HUDEP-2 (cell line): ENCODE results near the gene MRGPRE.

Experiments
- DNase-seq, 76 experiments: peaks; one replicate each; lab custom pipeline; 2025; ENCODE audit not compliant: unreplicated experiment in 76 of 76; lab: John Stamatoyannopoulos, UW

Gene MRGPRE

DNA sequence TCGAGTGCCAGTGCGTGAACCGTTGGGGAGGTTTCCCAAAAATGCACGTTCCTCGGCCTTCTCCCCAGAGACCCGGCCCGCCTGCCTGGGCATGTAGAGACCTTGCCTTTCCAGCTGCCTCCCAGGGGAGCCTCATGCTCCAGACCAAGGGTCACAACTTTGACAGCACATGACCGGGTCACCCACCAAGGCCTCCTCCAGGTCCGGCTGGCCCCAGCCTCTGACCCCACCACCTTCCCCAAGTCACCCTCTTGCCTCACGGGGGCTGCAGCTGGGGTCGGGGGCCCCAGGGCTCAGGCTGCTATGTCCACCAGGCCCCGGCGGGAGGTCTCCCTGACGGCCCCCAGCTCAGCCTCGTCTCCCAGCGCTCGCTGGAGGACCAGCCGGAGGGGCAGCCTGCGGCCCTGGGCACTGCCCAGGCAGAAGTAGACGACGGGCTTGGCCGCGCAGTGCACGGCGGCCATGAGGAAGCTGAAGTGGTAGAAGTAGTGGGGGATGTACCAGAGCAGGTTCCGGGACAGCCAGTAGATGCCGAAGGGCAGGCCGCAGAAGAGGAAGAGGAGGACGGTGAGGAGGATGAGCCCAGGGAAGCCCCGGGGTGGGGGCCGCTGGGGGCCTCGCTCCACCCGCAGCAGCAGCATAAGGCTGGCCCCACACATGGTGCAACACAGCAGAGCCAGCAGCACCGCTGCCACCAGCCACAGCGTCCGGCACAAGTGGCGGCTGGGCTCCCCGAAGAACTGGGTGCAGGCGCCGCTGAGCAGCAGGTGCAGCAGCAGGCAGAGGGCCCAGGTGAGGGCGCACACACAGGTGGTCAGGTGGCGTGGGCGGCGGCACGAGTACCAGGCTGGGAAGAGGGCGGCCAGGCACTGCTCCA is 4.4 kb downstream of the MRGPRE start:
- DNase-seq, result no peak

DNA sequence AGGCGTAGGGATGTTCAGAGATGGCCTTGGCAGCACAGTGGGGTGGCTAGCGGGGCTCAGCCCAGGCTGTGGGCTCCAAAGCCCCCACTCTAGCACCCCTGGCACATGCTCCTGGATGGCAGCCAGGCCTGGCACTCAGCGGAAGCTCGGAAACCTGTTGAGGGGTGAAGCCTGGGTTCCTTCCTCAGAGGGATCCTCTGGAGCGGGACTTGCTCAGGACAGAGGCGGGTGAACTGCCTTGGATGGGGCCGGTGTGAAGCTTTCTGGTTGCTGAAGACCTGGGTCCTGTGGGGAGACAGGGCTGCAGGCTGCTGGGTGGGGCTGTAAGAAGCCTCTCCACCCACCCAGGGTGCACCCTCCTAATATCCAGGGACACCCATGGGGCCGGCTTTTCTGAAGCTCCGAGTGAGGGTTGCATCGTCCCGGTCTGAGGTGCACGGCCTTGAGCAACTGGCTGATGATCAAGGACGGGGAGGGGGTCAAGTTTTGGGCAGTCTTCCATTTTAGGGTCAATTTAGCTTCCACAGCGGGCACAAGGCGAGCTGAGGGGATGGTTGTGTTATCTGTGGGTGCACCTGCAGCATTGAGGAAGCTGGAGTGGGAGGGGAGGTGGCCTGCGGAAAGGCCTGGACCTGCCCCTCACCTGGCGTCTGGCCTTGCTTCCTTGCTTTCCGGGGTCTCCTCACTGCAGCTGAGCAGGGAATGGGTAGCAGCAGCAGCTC is 5.2 kb downstream of the MRGPRE start:
- DNase-seq, result no peak

DNA sequence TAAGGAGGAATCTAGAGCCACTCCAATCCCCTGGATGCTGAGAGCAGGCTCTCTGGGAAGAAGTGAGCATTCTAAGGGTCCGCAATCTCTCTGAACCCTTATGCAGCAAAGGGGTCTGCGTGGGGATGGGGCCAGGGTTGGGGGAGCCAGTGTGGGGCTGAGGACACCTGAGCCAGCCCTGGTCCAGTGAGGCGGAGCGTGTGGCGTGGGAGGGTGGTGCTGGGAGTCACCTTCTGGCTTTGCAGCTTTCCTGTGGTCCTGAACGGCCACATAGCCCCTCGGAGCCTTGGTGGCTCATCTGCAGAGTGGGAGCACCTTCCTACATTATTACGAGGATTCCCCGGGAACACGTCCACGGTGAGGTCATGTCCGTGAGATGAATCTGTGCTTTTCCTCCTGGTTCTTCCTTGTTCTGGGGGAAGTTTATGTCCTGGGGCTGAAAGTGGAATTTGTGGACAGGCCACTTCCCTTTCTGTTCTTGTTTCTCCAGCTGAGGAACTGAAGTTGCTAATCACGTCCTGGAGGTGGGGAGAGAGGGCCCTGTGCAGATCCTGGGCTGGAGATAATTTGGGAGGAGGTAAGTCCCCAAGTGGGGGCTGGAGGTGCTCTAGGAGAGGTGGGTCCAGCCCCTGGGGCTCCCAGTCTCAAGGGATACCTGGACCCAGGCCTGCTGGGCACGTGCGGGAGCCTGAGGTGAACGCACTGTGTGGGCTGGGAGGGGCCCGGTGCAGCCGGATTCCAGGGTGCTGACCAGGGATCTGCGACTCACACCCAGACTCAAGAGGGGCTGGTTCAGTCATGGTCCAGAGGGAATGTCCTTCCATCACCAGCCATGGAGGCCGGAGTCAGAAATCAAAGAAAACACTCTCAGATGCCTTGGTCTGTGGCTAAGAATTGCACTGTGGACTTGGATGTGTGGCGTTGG is 6.1 kb downstream of the MRGPRE start:
- no peak for DNase-seq

DNA sequence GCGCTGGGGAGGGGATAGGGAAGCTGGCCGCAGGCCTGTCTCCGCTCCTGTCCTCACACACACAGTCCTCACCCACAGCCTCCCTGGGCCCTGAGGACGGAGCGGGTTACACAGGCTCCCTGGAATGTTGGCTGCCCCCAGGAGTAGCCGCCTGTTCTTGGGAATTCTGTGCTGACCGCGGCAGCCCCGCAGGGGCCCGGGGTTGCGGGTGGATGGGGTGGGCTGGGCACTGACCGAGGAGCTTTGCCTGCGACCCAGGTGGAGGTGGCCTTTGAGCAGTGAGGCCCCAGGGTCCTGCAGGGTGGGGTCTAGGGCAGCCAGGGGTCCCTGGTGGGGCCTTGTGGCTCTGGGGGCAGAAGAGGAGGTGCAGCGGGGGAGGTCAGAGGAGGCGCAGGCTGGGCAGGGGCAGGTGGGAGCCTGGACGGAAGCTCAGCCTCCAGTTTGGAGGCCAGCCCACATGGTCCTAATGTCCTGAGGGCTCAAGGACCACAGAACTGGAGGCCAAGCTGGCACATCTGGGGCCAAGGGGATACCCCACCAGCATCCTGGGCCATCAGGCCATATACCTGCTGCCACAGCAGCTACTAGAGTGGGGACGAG is 7.0 kb downstream of the MRGPRE start:
- DNase-seq, result no peak

DNA sequence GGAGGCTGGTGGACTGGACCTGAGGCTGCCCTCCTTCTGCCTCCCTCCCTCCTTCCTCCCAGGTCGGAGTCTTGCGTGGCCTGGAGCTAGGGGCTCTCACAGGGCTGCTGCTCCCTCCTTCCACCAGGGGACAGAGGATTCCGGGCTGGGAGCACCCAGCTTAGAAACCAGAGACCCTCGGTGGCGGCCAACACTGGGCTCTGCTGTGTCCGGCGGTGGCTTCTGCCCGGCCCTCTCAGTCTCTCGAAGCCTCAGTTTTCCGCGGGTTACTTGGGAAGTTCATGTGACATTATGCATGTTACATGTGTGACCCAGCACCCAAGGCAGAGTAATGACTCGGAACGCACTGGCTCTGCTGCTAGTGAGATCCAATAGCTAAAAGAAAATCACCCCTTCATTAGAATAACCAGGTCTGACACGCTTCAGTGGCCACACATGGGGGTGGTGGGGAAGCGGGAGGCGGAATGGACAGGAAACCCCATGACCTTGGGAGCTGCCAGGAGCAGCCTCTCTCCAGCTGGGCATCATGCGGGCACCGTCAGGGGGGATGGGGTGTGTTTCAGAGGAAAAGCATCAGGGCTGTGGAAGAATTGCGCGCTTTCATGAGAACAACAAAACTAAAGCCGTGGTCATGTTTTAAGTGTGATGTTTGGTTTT is 7.7 kb downstream of the MRGPRE start:
- no peak for DNase-seq

DNA sequence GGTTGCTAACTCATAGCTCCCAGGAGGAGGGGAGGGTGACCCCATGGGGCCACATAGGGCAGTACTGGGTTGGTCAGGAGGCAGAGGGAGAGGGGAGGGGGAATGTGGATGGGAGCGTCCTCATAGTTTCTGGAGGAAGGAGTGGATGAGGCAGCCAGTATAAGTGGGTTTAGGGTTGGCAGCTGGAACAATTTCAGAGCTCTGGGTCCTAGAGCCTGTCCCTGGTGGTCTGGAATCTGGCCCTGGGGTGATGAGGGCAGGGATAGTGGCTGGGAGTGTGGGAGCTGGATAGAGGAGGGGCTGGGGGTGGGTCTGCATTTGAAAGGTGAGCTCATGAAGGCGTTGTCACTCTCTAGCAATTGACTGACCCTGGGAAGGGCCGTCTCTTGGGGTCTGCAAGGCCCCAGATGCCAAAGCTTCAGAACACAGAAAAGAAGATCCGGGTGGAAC is 8.3 kb downstream of the MRGPRE start:
- DNase-seq, result no peak

DNA sequence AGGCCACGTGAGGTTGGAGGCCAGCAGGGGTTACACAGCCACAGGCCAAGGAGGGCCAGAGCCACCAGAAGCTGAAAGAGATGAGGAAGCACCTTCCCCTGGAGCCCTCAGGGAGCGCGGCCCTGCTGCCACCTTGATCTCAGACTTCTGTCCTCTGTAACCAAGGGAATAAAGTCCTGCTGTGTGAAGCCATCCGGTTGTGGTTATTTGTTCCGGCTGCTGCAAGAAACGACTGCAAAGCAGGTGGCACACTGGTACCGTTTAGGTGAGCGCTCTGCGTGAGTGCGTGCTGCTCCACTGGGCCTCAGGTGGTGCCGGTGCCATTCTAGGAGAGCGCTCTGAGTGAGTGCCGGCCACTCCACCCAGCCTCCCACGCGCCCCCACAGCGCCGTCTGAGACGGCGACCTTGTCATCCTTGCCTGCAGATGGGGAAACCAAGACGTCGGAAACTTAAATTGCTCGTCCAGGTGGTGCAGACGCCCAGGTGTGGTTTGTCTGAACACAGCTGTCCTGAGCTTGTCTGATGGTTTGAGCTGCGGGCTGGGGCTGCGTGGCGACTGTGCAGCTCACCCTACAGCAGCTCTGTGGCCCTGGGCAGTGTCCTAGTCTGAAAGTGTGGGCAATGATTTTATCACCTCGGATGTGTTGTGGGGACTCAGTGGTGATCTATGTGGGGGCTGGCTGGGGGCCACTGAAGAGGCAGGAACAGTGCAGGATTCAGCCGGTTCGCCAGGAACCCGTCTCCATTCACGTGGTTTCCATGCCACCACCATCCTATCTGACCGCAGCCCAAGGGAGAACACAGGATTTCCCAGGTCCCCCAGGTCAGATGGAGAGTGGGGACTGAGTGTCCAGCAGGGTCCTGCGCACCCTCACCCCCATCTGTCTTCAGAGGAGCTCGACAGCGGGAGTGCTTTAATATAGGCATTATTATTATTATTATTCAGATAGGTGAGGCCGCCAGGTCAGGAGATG is 9.0 kb downstream of the MRGPRE start:
- DNase-seq, result peak in 4 of 76 experiments; percentile 4 to 15 (median 10)

DNA sequence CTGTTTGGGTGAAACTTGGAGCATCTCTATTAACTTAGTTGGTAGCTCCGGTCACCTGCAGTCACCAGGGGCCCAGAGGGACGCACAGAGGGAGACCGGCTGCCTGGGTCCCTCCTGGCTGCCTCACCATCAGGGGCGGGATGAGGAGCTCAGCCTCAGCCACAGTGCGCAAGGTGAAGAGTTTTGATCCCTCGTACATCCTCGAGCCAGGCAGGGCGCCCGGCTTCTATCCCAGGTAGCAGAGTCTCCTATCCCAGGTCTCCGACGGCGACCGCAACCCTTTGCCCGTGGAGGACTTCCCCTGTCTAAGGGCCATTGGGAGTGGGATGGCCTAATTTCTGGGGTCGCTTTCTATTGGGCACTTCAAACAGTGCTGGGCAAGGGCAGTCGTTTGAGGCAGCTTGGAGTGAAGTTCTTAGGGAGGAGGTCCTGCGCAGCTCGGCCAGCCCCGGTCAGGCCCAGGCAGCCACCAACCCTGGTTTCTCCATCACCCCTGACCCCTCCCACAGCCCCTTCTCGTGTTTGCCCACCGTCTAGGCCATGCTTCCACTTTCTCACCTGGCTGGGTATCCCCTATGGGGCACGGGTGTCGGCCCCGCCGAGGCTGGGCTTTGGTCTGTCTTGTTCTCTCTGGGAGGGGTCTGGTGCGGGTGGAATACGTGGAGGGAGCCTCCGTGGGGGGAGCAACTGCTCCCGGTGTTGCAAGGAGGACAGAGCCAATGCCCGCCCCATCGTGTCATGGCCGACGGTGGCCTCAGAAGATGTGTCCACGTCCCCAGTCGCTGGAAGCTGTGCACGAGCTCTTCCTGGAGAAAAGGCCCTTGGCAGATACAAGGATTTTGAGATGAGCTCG is 10.0 kb downstream of the MRGPRE start:
- no peak for DNase-seq

DNA sequence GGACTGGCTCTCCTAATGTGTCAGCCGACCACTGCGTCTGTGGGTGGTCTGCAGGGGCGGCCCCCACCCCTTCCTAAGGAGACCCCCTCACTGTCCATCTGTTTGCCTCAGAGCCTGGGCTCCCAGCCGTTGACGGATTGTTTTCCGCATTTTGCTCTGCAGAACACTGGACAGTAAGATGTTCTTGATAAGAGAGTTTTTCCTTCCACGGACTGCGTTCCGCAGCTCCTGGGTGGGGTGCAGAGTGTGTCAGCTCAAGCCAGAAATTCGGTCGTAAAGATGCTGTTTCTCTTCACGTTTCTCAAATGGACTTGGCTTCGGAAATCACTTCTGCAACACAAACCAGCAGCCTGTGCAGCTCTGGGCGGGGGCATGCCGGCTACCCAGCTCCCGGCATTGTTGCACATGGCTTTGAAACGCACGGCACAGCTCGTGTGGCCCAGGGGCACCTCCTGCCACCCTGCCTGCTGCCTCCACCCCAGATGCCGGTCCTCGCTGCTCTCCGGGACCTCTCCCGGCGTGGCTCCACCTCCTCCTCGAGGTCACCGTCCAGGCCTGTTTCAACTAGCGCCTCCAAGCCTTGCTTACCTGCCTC is 10.7 kb downstream of the MRGPRE start:
- no peak for DNase-seq

DNA sequence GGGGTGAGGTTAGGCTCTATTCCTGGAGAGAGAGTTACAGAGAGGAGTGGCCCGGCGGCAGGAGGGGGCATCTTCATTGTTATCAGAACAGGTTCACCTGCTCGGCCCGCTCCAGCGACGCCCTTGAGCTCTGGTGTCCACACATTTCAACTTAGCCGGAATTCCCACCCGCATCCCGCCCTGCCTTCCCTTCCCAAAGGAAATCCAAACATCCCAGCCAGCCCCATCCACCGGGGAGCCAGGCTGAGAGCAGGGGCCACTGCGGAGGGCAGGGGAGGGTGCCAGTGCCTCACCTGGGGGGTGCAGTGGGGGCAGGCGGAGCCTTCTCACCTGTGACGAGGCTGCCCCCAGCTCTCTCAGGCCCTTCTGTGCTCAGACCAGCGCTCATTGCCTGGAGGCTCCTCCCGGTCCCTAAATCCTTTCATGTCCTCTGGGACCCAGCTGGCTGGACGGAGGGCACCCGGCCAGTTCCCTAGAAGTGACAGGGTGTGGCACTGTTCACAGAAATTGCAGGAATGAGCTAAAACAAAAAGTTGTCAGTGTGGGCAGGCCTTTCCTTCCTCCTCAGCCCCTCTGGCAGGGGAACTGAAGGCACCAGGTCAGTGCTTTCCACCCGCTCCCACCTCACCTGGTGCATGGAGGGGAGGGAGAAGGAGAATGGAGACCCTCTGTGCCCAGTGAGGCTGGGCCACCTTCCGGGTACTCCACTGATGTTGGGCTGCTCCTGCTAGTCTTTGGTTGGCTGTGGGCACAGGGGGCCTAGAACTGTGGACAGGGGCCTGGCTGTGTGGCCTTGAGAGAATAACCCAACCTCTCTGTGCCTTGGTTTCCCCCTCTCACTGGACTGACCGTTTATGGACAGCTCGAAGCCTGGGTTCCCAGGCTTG is 11.5 kb downstream of the MRGPRE start:
- peak in 3 of 76 experiments; percentile 9 to 13 (median 10) for DNase-seq

DNA sequence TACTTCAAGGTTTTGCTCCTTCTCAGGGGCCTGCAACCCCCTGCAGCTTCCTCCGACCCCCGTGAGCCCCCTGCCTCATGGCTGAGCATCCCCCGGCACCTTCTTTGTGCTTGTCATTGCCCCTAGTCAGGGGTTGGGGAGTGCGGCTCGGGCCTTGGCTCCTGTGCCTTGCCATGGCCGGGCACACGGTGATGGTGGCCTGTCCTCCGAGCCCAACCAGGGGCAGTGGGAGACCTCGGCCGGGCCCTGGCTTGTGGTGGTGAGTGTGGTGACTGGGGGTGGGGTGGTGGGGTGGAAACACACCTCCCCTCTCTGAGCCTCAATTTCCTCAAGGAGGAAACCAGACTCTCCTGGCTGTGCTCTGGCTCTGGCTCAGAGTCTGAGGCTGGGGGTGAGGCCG is 12.1 kb downstream of the MRGPRE start:
- DNase-seq, result no peak

DNA sequence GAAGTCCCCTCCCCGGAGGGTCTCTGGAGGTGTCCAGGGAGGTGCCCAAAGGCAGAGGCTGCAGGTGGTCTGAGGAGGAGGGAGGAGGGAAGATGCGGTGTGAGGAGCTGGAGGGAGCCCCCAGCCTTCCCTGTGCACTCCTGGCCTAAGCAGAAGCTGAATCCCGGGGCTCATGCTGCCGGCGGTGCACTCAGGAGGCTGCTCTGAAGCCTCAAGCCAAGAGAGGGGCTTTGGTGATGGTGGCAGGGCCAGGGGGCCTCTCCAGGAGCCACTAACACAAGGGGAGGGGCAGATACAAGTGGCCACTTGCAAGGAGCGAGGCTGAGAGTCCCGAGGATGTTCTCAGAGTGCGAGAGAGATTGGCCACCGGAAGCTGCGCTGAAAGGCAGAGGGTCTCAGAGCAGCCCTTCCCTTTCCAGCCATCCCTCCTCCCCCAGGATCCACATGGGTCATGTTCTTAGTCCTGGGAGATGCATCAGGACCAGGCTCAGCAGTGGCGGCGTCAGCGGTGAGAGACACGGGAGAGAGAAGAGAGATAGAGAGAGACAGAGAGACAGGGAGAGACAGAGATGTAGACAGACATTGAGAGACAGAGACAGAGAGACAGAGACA is 12.8 kb downstream of the MRGPRE start:
- DNase-seq, result no peak

DNA sequence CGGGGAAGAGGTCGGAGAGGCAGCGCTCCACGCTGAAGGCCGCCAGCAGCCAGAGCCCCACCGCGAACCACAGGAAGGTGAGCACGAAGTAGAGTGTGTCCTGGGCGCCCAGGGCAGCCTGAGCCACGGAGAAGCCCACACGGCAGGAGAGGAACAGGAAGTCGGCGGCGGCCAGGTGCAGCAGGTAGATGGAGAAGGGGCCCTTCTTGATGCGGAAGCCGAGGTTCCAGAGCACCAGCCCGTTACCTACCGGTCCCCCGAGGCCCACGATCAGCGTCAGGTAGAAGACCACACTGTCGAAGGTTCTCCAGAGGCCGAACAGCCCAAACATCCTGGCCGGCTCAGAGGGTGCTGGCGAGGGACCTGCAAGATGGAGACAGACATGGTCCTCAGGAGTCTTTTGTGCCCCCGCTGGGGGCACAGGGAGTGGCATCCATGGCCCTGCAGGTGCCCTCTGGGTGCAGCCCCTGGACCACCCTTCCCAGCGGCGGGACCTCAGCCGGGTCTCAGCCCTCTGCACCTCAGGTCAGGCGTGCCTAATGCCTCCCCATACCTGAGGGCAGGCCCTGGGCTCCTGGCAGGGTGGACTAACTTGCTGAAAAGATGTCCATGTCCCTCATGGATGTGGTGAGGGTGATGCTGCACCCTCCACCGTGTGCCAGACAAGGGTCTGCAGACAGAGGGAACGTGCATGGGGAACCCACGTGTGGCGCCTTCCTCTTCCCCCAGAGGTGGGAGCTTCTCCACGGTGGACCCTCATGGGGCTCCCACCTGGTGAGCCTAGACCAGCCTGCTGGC is 13.5 kb downstream of the MRGPRE start, which contains the start of gene MRGPRG:
Gene MRGPRG (minus strand): TSS at position 331 of the 798 bp plus-strand sequence. CDS start 0 bp downstream, at position 331.
- DNase-seq, result no peak

DNA sequence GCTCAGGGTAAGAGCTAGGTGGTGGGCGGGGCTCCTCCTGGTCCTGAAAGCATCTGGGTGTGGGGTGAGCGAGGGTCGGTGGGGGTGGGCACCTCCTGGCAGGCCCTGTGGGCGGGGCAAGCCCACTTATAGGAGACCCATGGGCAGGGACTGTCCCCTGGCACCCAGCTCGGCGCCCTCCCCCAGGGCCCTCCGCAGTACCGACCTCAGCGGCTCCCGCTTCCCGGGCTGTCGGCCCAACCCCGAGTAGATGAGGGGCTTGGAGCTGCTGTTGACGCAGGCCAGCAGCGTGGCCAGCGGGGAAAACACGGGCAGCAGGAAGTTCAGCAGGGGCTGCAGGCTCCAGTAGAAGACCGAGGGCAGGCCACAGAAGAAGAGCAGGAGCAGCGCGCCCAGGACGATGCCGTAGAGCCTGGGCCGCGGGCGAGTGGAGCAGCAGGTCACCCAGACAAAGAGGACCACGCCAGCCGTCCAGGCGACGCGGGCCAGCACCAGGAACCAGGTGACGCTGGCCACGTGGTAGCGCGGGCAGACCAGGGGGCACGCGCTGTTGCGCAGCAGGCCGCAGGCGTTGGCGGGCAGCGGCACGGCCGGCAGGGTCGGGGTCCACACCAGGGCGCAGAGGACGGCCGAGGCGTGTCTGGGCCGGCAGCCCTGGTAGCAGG is 14.3 kb downstream of the MRGPRE start:
- DNase-seq, result no peak
